IPS-11a (cell line): ENCODE results near the gene RALY.

ENCODE experiments used
- H3K4me3 ChIP-seq: one replicate; pipeline ENCODE4 v1.5.1; 2013; ENCODE audit warnings: low read depth, low read length, control low read depth

Gene RALY

GRCh38 chr20:34074101-34074760, 80.5 kb downstream of the RALY start:
- H3K4me3 ChIP-seq = no peak overlapping the region

- H3K4me3 ChIP-seq = no peak overlapping the region
Measured at GRCh38 chr20:34075647-34076046, 81.9 kb downstream of the RALY start.

- no peak overlapping the region for H3K4me3 ChIP-seq
Measured at GRCh38 chr20:34076952-34077351, 83.2 kb downstream of the RALY start.

- no peak overlapping the region for H3K4me3 ChIP-seq
Measured at GRCh38 chr20:34078540-34078939, 84.8 kb downstream of the RALY start.

- H3K4me3 ChIP-seq = no peak overlapping the region
Measured at GRCh38 chr20:34079818-34080217, 86.1 kb downstream of the RALY start.

GRCh38 chr20:34082232-34082887, 88.6 kb downstream of the RALY start:
- no peak overlapping the region for H3K4me3 ChIP-seq

DNA sequence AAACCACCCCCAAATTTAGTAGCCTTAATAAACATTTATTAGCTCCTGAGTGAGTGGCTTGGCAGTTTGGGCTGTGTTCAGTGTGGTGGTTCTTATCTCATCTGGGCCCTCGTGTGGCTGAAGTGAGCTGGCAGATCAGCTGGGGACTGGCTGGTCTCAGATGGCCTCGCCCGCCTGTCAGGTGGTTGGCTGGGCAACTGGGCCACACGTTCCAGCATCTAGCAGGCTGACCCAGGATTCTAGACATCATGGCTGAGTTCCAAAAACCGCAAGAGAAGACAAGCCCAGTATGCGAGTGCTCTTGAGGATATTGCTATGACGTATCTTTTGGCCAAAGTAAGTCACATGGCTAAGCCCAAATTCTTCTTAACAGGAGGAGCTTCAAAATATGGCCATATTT, 89.4 kb downstream of the RALY start:
- no peak overlapping the region for H3K4me3 ChIP-seq

GRCh38 chr20:34083781-34084180, 90.1 kb downstream of the RALY start:
- no peak overlapping the region for H3K4me3 ChIP-seq

DNA sequence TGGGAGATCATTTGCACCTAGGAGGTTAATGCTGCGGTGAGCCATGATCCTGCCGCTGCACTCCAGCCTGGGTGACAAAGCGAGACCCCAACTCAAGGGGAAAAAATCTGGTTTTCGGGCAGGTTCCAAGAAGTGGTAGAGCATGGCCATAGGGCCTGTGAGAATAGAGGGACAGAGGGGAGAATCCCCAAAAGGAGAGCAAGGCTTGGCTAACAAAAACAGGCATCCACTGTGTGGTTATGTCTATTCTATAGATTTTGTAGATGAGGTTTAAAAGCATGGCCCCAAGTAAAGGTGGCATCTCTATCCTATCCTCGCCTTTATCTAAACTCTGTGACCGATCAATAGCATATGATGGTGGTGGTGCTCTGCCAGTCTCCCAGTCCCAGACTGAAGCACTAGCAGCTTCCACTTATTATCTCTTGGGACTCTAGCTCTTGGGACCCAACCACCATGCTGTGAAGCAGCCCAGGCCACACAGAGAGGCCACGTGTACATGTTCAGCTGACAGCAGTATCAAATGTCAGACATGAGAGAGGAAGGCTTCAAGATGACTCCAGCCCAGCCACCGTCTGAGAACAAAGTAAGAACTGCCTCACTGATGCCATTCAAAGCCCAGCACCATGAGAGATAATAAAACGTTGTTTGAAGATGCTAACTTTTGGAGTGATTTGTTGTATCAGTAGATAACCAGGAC, 90.7 kb downstream of the RALY start:
- no peak overlapping the region for H3K4me3 ChIP-seq

- no peak overlapping the region for H3K4me3 ChIP-seq
Measured at GRCh38 chr20:34085544-34086040, 91.9 kb downstream of the RALY start.

DNA sequence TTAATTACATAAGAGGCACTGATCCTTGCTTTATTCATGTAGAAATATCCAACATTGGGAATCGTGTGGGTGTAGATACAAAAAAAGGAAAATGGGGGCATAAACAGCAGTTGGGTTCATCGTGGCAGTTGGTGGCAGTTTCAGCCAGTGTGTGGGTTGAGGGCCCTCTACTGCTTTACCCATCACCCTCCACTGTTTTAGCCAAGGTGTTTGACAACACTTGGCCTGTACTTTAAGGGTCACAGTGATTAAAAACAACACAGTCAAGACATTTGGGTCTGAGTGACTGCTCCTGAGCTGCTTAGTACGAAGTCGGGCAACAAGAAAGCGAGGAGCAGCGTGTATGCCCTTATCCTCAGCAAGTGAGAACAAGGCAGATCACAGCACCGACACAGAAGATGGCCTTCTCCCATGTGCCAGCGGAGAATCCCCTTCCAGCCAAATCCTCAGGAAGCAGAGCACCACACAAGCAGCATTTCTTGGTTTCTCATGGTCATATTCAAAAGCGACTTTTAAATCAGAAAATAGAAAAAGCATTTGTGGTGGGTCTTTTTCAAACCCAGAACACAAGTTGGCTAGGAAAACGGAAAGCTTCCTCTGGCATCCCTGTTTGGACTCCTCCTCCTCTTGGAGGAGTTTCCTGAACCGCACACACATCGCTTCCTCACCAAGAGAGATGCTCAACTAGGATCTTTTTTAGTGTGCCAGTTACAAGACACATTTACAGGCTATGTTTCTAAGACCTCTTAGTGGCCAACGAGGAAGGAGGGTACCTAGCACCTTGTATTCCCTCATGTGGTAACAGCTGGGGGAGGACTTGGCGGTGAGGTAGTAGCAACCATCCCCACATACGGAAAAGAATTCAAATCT, 94.8 kb downstream of the RALY start:
- no peak overlapping the region for H3K4me3 ChIP-seq

- H3K4me3 ChIP-seq = no peak overlapping the region
Measured at GRCh38 chr20:34089175-34089479, 95.4 kb downstream of the RALY start.

GRCh38 chr20:34089655-34090345, 96.1 kb downstream of the RALY start:
- no peak overlapping the region for H3K4me3 ChIP-seq

GRCh38 chr20:34090645-34091044, 96.9 kb downstream of the RALY start:
- no peak overlapping the region for H3K4me3 ChIP-seq

DNA sequence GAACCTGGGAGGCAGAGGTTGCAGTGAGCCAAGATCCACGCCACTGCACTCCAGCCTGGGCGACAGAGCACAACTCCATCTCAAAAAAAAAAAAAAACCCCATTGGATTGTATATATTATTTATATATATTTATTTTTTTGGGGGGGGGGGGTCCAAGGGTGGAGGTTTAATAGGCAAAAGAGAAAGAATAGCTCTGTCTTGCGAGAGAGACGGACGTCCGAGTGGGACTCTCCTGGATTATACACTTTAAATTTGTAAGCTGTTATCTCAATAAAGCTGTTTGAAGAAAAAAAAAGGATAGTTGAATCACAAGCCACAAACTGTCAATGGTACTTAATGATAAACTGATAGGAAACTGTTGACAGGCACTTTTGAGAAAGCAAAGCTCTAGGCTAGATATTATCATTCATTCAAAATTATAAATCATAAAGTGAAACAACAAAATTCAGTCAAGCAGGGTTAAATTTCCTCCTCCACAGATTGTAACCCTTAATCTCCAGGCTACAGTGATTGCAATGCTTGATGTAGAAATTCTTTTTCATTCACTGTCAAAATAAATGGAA, 98.0 kb downstream of the RALY start:
- no peak overlapping the region for H3K4me3 ChIP-seq

DNA sequence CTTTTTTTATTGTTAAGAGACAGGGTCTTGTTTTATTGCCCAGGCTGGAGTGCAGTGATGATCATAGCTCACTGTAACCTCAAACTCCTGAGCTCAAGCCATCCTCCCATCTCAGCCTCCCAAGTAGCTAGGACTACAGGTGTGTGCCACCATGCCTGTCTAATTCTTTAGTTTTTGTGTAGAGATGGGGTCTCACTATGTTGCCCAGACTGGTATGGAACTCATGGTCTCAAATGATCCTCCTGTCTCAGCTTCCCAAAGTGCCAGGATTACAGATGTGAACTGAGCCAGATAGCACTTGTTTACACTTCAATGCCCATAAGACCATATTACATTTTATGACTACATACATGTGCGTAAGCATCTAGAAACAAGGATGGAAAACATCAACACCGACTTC, 100.2 kb downstream of the RALY start:
- no peak overlapping the region for H3K4me3 ChIP-seq

- H3K4me3 ChIP-seq = no peak overlapping the region
Measured at GRCh38 chr20:34095825-34096224, 102.1 kb downstream of the RALY start.

DNA sequence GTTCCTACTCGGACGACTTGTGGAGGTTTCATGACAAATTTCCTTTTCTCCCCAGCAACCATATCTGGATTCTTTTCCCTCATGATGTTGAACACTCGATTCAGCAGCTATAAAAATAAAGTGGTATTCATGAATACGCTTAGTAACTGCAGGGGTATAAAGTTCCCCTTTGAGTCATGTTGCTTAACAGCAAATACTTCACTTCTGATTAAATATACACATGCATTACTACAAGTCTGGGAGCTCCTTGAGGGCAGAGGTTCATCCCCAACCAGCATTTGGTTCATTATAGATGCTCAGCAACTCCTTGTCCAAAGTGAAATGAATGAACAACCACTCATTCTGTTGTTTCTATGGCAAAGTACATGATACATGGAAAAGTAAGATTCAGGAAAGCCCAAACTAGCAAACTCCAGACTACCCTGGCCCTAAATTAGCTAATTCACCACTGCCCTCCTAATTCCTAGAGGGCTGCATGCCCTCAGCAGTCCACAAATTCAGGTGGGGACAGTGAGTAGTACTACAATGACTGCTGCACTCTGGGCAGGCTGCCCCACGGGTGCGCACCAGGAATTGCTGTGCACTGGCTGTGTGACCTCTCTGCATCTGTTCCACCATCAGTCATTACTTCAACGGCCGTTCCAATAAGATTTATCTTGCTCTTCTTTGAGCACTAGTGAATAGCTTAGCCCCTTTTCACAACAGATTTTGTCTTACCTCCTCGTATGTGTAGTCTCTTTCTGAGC, 103.2 kb downstream of the RALY start:
- H3K4me3 ChIP-seq = no peak overlapping the region

DNA sequence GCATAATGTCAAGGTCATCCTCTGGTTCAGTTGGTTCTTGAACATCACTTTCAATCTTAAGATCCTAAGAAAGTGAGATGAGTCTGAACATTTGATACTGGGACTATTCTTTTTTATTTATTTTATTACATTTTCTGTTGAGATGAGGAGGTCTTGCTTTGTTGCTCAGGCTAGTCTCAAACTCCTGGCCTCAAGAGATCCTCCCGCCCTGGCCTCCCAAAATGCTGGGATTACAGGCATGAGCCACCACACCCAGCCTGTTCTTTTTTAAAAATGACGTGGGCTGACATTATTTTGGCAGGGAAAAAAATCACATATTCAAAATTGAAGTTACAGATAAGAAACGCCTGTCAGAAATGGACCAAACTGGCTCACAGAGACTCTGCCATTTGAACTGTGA, 104.9 kb downstream of the RALY start:
- H3K4me3 ChIP-seq = no peak overlapping the region

DNA sequence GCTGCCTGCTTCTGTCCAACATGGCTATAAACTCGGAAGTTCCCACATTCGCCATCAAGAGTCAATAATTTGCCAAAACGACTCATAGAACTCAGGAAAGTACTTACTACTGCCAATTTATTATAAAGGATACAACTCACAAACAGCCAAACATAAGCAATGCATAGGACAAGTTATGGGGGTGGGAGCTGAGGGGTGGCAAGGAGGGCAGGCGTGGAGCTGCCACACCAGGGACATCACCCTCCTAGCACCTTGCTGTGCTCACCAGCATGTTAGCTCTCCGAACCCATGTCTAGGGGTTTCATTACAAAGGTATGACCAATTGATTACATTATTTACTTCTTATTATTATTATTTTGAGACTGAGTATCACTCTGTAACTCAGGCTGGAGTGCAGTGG, 106.0 kb downstream of the RALY start:
- H3K4me3 ChIP-seq = no peak overlapping the region
